NCI-H446 (cell line): ENCODE measurements around the gene TRAF3IP1.
"Not testable (repeated sequence)": the region's sequence is repeated elsewhere in the genome, so short reads cannot be mapped to it uniquely, and the experiment has no call there.

ENCODE experiments used
- DNase-seq, 2 experiments: peaks; one replicate each; lab custom pipeline; 2025; lab: John Stamatoyannopoulos, UW

The TRAF3IP1 gene, protein sequence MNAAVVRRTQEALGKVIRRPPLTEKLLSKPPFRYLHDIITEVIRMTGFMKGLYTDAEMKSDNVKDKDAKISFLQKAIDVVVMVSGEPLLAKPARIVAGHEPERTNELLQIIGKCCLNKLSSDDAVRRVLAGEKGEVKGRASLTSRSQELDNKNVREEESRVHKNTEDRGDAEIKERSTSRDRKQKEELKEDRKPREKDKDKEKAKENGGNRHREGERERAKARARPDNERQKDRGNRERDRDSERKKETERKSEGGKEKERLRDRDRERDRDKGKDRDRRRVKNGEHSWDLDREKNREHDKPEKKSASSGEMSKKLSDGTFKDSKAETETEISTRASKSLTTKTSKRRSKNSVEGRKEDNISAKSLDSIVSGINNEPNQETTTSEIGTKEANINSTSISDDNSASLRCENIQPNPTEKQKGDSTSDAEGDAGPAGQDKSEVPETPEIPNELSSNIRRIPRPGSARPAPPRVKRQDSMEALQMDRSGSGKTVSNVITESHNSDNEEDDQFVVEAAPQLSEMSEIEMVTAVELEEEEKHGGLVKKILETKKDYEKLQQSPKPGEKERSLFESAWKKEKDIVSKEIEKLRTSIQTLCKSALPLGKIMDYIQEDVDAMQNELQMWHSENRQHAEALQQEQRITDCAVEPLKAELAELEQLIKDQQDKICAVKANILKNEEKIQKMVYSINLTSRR

DNA sequence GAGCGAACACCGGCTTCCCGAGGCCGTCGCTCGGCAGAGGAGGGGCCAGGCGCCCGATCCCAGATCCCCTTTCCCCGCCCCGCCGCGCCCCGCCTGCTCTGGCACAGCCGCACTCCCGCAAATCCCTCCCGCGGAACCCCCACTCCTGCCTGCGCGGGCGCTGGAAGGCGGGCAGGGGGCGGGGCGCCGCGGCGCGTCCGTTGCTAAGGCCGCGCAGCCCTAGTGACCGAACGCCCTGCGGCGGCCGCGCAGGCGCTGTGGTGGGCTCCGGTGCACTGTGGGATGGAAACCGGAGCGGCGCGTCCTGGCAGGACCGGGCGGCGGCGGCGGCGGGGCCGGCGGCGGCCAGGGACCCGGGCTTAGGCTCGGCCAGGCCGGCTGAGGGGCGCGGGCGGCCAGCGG lies at the start of gene TRAF3IP1:
TSS of gene TRAF3IP1 (plus strand) at position 273 of the 402 bp plus-strand sequence. CDS start 145 bp downstream, outside the sequence.
- DNase-seq: peak; percentile 65 to 93

DNA sequence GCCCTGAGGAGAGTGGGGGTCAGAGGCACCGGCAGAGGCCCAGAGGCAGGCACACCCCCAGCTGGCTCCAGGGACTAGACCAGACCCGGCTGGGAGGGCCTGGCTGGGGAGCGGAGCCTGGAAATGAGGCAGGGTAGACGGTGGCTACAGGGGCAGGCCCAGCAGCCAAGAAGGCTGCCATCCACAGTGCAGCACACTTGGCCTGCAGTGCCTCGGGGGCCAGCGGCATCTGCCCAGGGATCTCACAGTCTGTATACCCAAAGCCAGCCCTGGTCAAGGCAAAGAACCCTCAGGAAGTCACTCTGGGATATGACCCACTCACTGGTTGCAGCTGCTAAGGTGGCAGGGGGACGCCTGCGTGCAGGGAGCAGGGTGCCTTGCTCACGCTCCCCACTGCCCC lies 49.7 kb upstream of the TRAF3IP1 start:
- DNase-seq: no peak

DNA sequence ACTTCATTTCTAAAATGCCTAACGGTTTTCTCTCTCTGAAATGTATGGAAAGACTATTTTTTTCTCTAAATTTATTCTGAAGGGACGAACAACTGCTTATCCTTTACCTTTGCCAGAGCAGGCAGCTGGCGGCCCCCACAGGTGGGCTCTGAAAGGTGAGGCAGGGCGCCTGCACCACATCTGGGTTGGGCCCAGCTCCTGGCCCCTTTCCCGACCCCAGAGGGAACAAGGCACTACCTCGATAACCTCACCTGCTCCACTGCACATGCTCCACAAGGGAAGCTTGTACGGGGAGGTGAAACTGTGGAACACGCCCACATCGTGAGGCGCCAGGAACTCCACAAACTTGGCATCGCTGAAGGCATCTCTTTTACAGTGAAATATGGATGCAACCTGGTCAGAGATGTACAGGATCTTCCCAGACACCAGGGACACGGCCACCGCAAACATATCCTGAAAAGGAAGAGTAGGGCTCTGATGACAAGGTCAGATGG lies 49.2 kb upstream of the TRAF3IP1 start:
- no peak for DNase-seq

DNA sequence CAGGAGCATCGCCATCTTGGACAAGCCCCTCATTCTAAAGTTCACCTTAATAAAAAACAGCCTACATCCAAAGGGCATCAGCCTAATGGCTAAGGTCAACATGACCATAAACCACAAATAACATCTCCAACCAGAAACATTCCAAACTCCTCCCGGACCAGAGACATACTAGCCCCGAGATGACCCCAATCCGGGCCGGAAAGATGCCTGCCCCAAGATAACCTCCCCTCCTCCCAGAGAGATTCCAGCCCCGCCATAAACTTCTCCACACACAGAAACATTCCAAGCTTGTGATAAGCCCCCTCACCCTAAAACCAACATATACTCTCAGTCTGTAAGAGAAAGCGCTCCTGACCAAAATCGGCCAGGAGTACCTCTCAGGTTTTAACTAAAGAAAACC lies 48.6 kb upstream of the TRAF3IP1 start:
- not testable (repeated sequence) for DNase-seq

DNA sequence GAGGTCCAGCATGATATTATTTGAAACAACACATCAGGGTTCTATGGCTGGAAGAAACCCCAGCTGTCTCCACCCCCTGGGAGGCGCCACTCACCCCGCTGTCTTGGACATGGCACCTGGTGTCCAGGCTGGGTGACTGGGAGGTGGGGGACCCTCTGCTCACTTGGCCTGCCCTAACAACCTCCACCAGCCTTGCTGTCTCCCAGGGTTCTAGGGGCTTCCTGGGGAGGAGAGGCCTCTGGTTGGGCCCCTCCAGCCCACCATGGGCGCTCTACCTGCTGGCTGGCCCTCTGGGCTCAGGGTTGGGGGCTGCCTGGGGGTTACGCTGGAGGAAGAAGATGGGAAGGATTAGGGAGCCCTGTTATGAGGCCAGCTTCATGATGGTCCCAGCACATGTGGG lies 48.2 kb upstream of the TRAF3IP1 start:
- DNase-seq: no peak

DNA sequence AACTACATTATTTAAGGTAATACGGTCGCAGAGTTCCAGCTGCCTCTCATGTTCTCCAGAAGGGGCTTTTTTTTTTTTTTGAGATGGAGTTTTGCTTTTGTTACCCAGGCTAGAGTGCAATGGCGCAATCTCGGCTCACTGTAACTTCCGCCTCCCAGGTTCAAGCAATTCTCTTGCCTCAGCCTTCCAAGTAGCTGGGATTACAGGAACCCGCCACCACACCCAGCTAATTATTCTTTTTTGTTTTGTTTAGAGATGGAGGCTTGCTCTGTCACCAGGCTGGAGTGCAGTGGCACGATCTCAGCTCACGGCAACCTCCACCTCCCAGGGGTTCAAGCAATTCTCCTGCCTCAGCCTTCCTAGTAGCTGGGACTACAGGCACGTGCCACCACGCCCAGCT lies 46.9 kb upstream of the TRAF3IP1 start:
- not testable (repeated sequence) for DNase-seq

DNA sequence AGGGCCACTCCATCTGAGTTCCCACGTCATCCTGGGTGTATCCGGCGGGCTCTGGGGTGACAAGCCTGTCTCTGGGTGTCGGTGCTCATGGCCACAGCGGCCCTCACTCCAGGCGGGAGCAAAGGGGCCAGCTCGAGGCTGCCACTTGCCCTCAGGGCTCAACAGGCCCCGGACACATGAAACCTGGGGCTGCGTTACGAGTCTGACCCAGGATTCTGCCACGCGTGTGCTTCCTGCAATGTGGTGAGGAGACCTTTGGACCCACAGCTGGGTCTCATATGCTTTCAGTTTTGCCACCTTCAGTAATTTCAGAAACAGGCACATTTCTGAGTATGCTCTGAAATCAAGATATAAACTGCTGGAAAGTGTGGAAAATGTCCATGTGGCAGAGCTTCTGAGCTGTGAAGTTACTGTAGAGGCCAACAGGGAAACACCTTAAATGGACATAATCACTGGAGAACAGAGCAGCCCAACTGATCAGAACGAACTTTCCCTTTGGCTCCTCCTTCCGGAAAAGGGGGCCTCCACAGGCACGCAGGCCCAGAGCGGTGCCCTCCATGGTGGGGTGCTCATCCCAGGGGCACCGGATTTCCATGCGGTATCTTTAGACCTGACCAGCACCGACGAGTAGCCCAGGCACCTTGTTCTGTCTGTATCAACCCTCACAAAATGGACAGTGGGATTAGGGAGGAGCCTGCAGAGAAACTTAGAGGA lies 46.0 kb upstream of the TRAF3IP1 start:
- DNase-seq: no peak

DNA sequence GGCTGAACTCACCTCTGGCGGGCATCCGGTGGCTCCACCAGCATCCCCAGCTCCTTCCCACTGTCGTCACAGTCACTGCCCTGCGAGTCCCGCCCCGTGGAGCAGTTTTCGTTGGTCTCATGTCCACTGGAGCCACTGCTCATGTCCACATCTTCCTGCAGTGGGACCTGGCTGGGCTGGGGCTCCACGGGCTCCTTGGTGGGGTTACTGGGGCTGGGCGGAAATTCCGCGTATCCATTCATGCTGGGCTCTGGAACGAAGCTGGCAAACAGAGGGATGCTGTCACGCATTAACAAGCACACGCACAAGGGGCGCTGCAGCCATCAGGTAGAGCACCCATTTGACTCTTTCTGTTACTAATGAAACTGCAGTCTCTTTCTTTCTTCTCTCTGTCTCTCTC lies 42.6 kb upstream of the TRAF3IP1 start:
- DNase-seq: no peak

DNA sequence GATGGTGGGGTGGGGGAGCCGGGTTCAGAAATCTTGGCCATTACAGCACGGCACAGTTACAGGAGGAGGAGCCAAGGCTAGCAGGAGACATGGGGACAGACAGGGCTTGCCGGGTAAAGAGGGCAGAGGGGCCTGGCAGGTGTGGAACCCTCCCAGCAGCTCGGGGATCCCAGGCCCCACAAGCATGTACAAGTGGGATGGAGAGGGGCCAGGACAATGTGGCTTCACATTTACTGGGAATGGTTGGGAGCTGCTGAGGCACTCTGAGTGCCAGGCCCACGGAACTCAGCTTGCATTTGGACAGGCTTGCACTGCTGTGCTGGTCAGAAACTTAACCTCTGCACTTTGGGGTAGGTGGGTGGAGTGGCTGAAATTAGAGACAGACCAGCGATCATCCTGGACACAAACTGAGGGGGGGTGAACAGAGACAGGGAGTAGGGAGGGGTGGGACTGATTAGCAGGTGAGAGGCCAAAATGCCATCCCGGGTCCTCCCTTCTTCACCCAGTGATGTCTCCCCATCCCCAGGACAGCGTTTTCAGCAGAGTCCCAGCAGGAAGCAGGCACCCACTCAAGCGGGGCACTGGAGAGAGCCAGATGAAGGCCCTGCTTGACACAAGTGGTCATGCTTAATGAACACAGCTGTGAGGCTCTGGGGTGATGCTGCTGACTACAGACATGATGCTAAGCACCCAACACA lies 41.5 kb upstream of the TRAF3IP1 start:
- no peak for DNase-seq

DNA sequence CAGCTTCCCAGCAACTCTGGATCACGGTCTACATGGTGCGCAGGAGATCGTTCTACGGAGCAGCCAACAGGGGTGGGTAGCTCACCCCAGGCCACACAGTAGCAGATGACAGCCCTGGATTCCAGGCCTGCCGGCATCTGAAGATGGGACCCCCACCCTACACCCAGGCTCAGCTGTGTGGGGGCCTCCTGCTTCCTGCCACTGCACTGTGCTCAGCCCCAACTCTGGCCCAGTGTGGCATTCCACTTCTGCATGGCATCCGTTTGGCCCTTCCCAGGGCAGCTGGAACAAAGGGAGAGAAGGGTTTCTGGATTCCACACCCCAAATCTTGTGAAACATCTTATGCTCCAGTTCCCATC lies 41.0 kb upstream of the TRAF3IP1 start:
- DNase-seq: no peak

DNA sequence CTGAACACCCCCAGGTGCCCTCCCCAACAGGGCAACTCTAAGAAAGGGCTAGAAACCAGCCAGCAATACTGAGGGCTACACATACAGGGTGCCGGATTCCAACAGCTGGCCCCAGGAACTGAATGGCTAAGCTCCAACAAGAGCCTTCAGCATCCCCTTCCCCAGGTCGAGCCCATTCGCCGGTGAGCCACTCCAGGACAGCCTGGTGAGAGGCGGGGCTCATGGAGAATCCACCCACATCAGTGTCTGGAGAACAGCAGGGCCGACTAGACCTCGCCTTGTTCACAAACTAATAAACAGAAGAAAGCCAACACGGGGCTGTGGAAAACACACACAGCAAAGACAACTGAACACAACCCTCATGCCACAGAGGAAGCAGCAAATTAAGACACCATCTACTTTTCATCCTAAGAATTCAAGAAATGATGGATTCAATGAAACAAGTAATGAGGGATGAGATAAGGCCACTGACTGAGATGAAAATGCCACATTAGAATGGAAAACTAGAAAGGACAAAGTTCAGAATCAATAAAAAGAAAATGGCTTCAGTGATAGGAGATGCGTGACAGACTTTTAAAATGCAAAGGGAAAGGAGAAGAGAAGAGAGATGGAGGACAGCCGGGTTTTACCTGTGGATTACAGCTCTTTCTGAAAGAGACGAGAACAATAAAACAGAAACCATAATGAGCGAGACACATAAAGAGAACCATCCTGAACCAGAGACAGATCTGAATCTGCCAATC lies 40.1 kb upstream of the TRAF3IP1 start:
- DNase-seq: no peak

DNA sequence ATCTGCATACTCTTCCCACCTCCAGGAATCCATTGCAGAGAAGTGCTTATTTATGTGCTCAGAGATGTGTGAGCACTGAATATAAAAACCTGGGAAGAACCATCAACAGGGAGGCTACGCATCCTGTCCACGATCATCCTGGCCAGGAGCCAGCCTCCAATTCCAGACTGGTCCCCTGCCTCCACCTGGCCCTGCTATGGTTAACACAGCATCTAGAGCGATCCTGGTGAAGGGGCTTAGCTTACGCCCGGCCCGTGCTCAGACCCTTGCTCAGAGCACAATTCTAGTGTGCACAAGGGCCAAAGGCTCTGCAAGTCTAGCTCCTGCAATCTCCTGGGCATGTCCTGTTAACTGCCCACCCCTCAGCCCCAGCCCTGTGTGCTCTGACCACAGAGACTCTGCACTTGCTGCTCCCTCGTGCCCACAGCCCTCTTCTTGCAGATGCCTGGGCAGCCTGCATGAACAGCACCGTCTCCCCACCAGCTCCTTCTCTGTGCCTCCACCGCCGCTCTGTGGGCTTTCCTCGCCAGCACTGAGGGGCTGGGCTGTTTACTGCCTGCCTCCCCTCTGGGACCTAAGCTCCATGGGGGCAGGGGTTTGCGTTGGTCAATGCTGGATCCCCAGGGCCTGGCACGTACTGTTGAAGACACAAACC lies 38.4 kb upstream of the TRAF3IP1 start:
- no peak for DNase-seq

DNA sequence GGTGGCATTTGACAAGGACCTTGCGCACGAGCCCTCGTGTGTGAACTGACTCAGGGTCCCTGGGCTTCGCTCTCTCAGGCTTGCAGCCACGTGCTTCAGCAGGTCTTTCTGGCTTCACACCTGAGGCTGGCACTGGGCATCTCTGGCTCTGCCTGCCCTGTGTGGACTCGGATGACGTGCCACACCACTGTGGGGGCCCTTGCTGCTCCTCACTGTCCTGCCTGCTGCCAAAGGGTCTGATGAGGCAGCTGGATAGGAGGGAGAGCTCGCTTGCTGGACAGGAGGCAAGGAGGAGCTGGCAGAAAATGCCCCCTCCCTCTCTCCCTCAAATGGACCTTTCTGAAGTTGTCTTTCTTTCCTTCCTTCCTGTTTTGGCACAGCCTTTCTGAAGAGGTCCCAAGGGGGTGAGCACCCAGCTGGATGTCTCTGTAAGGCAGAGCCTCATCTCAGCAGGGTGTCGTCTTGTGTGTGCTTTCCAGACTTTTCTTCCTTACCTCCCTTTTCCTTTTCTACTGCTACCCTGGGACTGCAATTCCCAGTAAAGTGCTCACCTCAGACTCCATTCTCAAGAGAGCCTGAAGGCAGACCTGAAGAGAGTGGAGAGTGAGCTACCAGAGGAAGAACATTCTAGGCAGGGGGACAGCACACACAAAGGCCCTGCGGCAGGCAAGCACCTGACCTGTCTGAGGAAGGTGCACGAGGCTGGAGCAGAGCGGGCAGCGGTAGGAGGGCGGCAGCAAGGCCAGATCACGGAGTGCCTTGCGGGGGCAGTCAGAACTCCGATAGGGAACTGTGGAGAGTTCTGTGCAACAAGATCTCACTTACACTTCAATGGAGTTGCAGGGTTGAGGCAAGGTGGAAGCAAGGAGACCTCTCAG lies 37.2 kb upstream of the TRAF3IP1 start:
- no peak for DNase-seq

DNA sequence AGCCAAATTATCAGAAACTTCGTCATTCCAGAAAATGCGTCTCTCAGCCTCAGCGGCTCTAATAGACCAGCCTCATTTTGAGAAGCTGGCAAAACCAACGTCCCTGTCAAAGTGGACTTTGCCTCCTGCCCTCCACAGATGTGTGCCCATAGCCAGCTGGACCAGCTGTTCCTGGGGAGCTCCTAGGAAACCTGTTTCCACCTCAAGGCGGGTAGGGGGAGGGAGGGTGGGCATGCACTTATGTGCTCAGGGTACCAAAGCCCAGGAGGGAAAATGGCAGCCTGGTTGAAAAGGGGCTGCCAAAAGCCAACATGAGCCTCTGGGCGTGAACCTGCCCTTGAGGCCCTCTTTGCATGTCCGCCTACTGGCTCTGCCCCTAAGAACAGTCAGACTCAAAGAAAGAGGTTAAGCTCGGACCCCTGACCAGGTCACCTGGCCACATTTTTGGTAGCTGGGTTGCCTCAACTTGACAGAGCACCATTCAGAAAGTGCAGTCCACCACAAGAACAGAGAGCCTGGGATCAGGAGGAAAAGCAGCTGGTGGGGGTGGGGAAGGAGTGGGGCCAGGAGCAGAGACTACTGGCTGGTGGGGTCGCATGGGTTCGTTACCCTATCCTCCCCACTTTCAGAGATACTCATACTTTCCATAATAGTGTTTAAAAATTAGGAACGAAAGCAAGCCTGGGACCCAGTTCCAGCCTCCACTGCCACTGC lies 35.4 kb upstream of the TRAF3IP1 start:
- DNase-seq: no peak

DNA sequence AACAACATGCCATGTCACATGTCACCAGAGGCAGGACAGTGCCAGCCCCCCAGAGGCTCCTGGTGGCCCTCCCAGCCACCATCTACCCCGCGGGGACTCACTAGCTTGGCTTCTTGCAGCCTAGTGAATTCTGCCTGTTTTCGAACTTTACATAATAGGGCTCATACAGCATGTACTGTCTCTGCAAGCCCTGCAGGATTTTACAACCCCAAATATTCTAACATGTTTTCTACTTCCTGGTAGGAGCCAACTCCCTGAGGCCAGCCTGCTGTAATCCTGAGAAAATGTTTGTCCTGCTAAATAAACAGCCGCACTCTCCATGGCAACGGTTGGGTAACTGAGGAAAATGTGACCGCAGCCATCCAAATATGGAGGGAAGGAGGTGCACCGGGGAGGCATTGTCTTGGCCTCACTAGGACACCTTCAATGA lies 34.6 kb upstream of the TRAF3IP1 start:
- DNase-seq: no peak

DNA sequence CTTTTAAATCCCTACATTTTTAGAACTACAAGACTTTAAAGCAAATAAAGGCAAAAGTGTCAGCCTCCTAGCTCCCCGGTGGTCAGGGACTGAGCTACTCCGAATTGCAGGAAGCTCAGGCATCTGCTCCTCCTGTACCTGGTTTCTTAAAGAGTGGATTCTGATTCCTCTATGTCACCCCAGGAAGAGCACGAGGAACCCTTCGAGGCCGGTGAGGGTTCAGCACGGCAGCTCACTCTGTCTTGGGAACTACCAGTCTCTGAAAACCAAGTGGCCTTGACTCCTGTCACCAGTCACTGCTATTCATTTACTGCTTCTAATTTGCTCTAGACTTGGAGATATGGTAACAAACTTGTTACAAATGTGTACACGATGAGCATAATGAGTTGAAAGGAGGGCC lies 34.2 kb upstream of the TRAF3IP1 start:
- no peak for DNase-seq

DNA sequence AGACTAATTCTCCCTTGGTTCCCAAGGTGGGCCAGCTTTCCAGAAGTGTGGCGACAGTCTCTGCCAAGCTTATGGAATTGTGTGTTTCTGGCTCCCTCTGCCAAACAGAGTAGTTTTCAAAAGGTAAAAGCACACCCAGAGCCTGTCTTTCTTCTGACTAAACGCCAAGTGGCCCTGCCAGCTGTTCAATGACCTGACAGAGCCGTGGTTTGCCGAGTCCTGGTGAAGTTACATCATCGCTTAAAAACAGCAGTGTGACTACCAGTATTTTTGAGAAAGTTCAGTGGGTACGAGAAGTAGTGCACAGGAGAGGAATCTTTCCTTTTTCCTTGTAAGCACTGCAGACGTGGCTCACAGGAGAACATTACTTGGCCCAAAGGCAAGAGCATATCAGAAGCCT lies 33.8 kb upstream of the TRAF3IP1 start:
- DNase-seq: peak; percentile 4 to 64

DNA sequence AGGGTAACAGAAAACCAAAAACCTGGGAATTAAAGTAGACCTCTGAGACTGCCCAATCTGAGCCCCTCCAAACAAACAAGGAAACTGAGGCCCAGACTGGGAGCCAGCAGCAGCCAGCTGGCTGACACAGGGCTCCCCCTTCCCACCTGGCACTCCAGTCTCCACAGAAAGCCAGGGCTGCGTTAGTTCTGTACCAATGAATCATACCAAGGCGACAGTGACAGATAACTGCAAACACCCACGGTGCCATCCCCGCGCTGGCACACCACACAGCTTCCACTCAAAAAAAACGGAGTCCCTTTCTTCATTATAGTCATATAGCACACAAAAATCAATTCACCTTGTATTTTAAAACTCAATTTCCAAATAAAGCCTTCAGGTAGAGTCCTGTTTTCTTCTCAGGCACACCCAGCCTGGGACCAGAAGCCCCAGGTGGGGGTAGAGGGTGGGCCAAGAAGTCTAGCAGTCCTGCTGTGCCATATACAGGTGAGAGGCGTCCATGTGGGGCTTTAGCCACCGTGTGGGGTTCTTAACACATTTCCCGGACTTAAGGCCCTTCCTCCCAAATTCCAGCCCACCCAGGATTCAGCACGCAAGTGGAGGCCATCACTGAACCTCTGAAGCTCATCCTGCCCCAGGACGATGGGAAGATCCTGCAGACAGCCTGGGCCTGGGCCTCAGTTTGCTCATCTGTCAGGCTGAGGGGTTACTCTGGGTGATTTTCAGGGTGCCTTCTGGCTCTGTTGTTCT lies 33.2 kb upstream of the TRAF3IP1 start:
- no peak for DNase-seq
